ENCODE measurements around the gene GET4. TPM values are rescaled to one million over a fixed set of nuclear protein-coding genes. Genes with fewer than 3 reads are reported as not detected.

Gene GET4
- total RNA-seq, 1 experiment from 2014 or later: 44.8 TPM

GRCh38 chr7:935164-935873 lies 59.0 kb downstream of the GET4 start:
- Histone ChIP-seq H3K9me2 (ENCODE audit: insufficient read depth) (no peaks in the 10 kb centered on the region), H3K4me3 (replicated peaks in 1 of 2; ENCODE audit: low read depth in 1 of 2, low read length in 2 of 2) (no peak overlapping the region), H3K79me2 (ENCODE audit: insufficient read depth, low read length) (no peaks in the 10 kb centered on the region), H3K27me3 (ENCODE audit: insufficient read depth, low read length) (no peaks in the 10 kb centered on the region), H4K20me1 (ENCODE audit: insufficient read depth) (no peaks in the 10 kb centered on the region), H3K4me1 (ENCODE audit: control insufficient read depth in 1 of 2, insufficient read depth in 2 of 2, low read length in 2 of 2) (peaks cover 14 to 18% of the 10 kb centered on the region in 2 experiments), H2AFZ (ENCODE audit: low read depth, low read length, poor library complexity, severe bottlenecking) (no peak overlapping the region), H3K9me3 (ENCODE audit: control insufficient read depth in 1 of 2, insufficient read depth in 1 of 2, low read depth in 1 of 2, low read length in 2 of 2) (no peaks in the 10 kb centered on the region), H3K4me2 (ENCODE audit: low read length) (no peak overlapping the region), H3K36me3 (ENCODE audit: control insufficient read depth in 1 of 2, insufficient read depth in 2 of 2, low read length in 2 of 2) (no peaks in the 10 kb centered on the region), H3K27ac (ENCODE audit: low read depth, low read length) (peak overlapping the region; percentile 92; the same call in 1 of the 2 replicates), H3K9ac (ENCODE audit: low read length) (no peak overlapping the region)
- no peak for ATAC-seq
- POLR2A ChIA-PET: no interaction called here
- intact Hi-C loops (cut with micrococcal nuclease): no loop called here
- CTCF ChIA-PET: no interaction called here
- TF ChIP-seq JUND (IDR thresholded peaks at IDR 0.05) (no peak), CBX3 (IDR thresholded peaks at IDR 0.05; ENCODE audit: low read depth) (no peak), ELF1 (IDR thresholded peaks at IDR 0.05; ENCODE audit: borderline replicate concordance, low read depth) (no peak), RAD21 (IDR thresholded peaks at IDR 0.05; ENCODE audit: low read depth) (no peak), CEBPB (IDR thresholded peaks at IDR 0.05; ENCODE audit: low read depth) (no peak)
- BruUV-seq (replicated peaks): no TSS peak
- no peak for DNase-seq (ENCODE audit: low read depth, low spot score)
- RAD21 ChIA-PET (ENCODE audit: low non-redundant PET in 1 of 2, low total read pairs in 2 of 2, uncharacterized antibody in 2 of 2, unreplicated experiment in 2 of 2): no interaction called here

GRCh38 chr7:935874-936385 lies 59.6 kb downstream of the GET4 start:
- Histone ChIP-seq H3K4me3 (replicated peaks in 1 of 2; ENCODE audit: low read depth in 1 of 2, low read length in 2 of 2) (no peak overlapping the region), H4K20me1 (ENCODE audit: insufficient read depth) (no peaks in the 10 kb centered on the region), H3K27me3 (ENCODE audit: insufficient read depth, low read length) (no peaks in the 10 kb centered on the region), H3K27ac (ENCODE audit: low read depth, low read length) (peak overlapping the region; percentile 92), H3K9me2 (ENCODE audit: insufficient read depth) (no peaks in the 10 kb centered on the region), H3K36me3 (ENCODE audit: control insufficient read depth in 1 of 2, insufficient read depth in 2 of 2, low read length in 2 of 2) (no peaks in the 10 kb centered on the region), H3K9ac (ENCODE audit: low read length) (no peak overlapping the region), H3K4me2 (ENCODE audit: low read length) (peak overlapping the region; percentile 62), H2AFZ (ENCODE audit: low read depth, low read length, poor library complexity, severe bottlenecking) (no peak overlapping the region), H3K4me1 (ENCODE audit: control insufficient read depth in 1 of 2, insufficient read depth in 2 of 2, low read length in 2 of 2) (peaks cover 14 to 18% of the 10 kb centered on the region in 2 experiments), H3K79me2 (ENCODE audit: insufficient read depth, low read length) (no peaks in the 10 kb centered on the region), H3K9me3 (ENCODE audit: control insufficient read depth in 1 of 2, insufficient read depth in 1 of 2, low read depth in 1 of 2, low read length in 2 of 2) (0 out of 4 replicates have a peak, but pooled peaks cover 0 to 2% of the 10 kb centered on the region in 2 experiments)
- TF ChIP-seq CEBPB (IDR thresholded peaks at IDR 0.05; ENCODE audit: low read depth) (no peak), RAD21 (IDR thresholded peaks at IDR 0.05; ENCODE audit: low read depth) (no peak), POLR2A (IDR thresholded peaks at IDR 0.05; ENCODE audit: borderline replicate concordance, extremely low read depth, insufficient read depth, insufficient read length) (no peak), FOSL1 (IDR thresholded peaks at IDR 0.05; ENCODE audit: low read depth) (no peak), SRF (IDR thresholded peaks at IDR 0.05; ENCODE audit: low read depth) (no peak), JUND (IDR thresholded peaks at IDR 0.05) (no peak), ZNF274 (IDR thresholded peaks at IDR 0.05; ENCODE audit: low read depth, low read length) (no peak), ATF3 (IDR thresholded peaks at IDR 0.05) (no peak), SIN3A (IDR thresholded peaks at IDR 0.05; ENCODE audit: low read depth) (no peak), MAX (IDR thresholded peaks at IDR 0.05) (no peak), ELF1 (IDR thresholded peaks at IDR 0.05; ENCODE audit: borderline replicate concordance, low read depth) (no peak), YY1 (IDR thresholded peaks at IDR 0.05; ENCODE audit: extremely low read depth, insufficient replicate concordance, low read depth, low read length) (no peak), CTCF (IDR thresholded peaks at IDR 0.05 in 2 of 3, conservative IDR thresholded peaks at IDR 0.05 in 1 of 3; ENCODE audit: borderline replicate concordance in 1 of 3, insufficient read depth in 1 of 3, low read depth in 2 of 3, low read length in 2 of 3) (no peak)
- ATAC-seq: peak; percentile 9; the same call in 1 of the 2 replicates
- RAD21 ChIA-PET (ENCODE audit: low non-redundant PET in 1 of 2, low total read pairs in 2 of 2, uncharacterized antibody in 2 of 2, unreplicated experiment in 2 of 2): no interaction called here
- POLR2A ChIA-PET: no interaction called here
- CTCF ChIA-PET: no interaction called here
- DNase-seq (ENCODE audit: low read depth, low spot score): no peak
- BruUV-seq (replicated peaks): no TSS peak
- intact Hi-C loops (cut with micrococcal nuclease): no loop called here
